Stomach (tissue), 9 donors: Measurements from ENCODE around the gene APOL4. TPM values are rescaled to one million over a fixed set of nuclear protein-coding genes. Genes with fewer than 3 reads are reported as not detected.

Source experiments
- DNase-seq, 2 donors: peaks; one replicate each; pipeline versions ENCODE4 v3.0.0 to v3.0.0-alpha.2; 2013 to 2019
- H3K27ac ChIP-seq, 5 donors: fragments of 200-600 bp in 4 of 5; sonication (generic) in 4 of 5; one replicate each; pipeline ENCODE4 v1.5.1; 2013 to 2019; ENCODE audit warnings: mild to moderate bottlenecking in 1 of 5, moderate library complexity in 1 of 5
- H3K27me3 ChIP-seq, 3 donors: fragments of 200-600 bp; sonication (generic); one replicate each; pipeline ENCODE4 v1.5.1; 2017 to 2019; ENCODE audit warnings: mixed run types in 1 of 3
- H3K36me3 ChIP-seq, 4 donors: fragments of 200-600 bp; sonication (generic); 1 replicate in 3 of 4; 2 replicates in 1 of 4; pipeline ENCODE4 v1.5.1; 2016 to 2019
- H3K4me1 ChIP-seq, 4 donors: fragments of 200-600 bp; sonication (generic); one replicate each; pipeline ENCODE4 v1.5.1; 2016 to 2019
- H3K4me3 ChIP-seq, 4 donors: fragments of 200-600 bp; sonication (generic) in 3 of 4; one replicate each; pipeline ENCODE4 v1.5.1; 2016 to 2019; ENCODE audit warnings: mild to moderate bottlenecking in 1 of 4
- H3K9me3 ChIP-seq, 4 donors: fragments of 200-600 bp; sonication (generic); one replicate each; pipeline ENCODE4 v1.5.1; 2016 to 2019
- EP300 ChIP-seq: sonication (generic); formaldehyde crosslinking; IDR thresholded peaks from one replicate; pipeline ENCODE4 v1.6.1; 2017; ENCODE audit warnings: antibody characterized with exemption
- POLR2A ChIP-seq, 4 donors: fragments of 450-650 bp; IDR thresholded peaks; one replicate each; pipeline ENCODE4 v1.6.1; 2016; ENCODE audit warnings: antibody characterized with exemption in 4 of 4, control low read depth in 2 of 4, mild to moderate bottlenecking in 1 of 4, moderate library complexity in 1 of 4
- POLR2AphosphoS5 ChIP-seq, 3 donors: sonication (generic); formaldehyde crosslinking; IDR thresholded peaks; one replicate each; pipeline ENCODE4 v1.6.1; 2016; ENCODE audit warnings: antibody characterized with exemption in 3 of 3
- WGBS, 5 donors: extraction: QIAGEN DNeasy Blood & Tissue Kit in 3 of 5; methylation state at CpG; one replicate each; pipeline versions ENCODE4 v1.1.5 to v1.1.7; 2013 to 2018; 5-methylcytosine and 5-hydroxymethylcytosine counted together
- intact Hi-C: fragments of 100-400 bp; cut with DNase I; formaldehyde crosslinking; loops from one replicate; pipeline ENCODE4 v1.15.1; 2023; ENCODE audit warnings: low total_unique reads
- polyA plus RNA-seq, 3 donors: library from polyadenylated mRNA; stranded (reverse); fragments of 200-250 nt; gene quantifications; one replicate each; pipeline ENCODE4 v1.2.3, GENCODE V29; 2013
- total RNA-seq, 5 donors: library from RNA; depleted of rRNA; stranded (reverse); fragments of >200 nt; gene quantifications; one replicate each; pipeline versions ENCODE4 v1.1.0 to v1.2.3, GENCODE V29; 2014 to 2016
- TF ChIP-seq, protein P1 (sequence below), 7 experiments: fragments of 450-650 bp in 4 of 7; fragments of 200-600 bp in 3 of 7; sonication (generic) in 3 of 7; IDR thresholded peaks; one replicate each; pipeline ENCODE4 v1.5.1; 2016 to 2019; ENCODE audit warnings: antibody characterized with exemption in 7 of 7, control low read depth in 2 of 7, mild to moderate bottlenecking in 1 of 7
- donor health status: healthy with polysubstance abuse.
- donor health status: Bipolar disorder and iron deficiency.
- donor health status: healthy.

The APOL4 gene
- total and polyA plus RNA-seq, 8 donors, result 1.2 to 13.2 (median 8.9) TPM; not detected in 2

DNA sequence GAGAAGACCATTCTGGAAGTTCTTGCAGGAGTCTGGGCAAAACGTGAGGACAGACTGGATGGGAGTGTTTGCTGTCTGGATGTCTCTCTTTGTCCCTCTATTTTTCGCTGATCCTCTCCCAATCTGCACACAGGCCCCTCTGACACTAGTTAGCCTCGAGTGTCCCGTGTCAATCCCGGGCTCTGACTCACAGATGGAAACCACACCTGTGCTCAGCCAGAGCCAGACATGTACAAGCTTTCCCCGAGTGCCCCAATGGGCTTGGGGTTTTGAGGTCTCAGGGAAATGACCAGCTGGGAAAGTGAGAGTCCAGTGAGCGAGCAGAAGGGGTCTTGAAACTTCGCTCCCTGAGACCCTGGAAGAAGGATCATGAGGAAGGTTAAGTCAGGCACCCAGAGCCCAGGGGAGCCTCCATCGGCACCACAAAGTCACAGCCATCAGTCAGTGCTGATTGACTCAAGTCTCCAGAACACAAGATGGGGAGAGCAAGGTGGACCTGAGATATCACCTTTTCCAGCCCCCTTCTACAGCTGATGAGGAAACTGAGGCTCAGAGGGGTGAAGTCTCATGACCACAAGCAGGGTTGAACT is 23.8 kb upstream of the APOL4 start:
- Histone ChIP-seq H3K36me3 (peaks cover 28 to 60% (median 47%) of the 10 kb centered on the region in 4 donors), H3K9me3 (no peaks in the 10 kb centered on the region), H3K27ac (no peak overlapping the region), H3K4me3 (no peak overlapping the region), H3K4me1 (peaks cover 0 to 12% (median 5%) of the 10 kb centered on the region in 4 donors), H3K27me3 (no peaks in the 10 kb centered on the region)
- WGBS, 5 donors, result 78 to 88% (median 82%) methylated on average over 9 of the region's 9 CpGs
- DNase-seq, result no peak
- intact Hi-C loops, result no loop called here
- TF ChIP-seq POLR2AphosphoS5 (IDR thresholded peaks at IDR 0.05) (no peak), POLR2A (IDR thresholded peaks at IDR 0.05) (no peak), EP300 (no peak)
- TF ChIP-seq, protein P1, sequence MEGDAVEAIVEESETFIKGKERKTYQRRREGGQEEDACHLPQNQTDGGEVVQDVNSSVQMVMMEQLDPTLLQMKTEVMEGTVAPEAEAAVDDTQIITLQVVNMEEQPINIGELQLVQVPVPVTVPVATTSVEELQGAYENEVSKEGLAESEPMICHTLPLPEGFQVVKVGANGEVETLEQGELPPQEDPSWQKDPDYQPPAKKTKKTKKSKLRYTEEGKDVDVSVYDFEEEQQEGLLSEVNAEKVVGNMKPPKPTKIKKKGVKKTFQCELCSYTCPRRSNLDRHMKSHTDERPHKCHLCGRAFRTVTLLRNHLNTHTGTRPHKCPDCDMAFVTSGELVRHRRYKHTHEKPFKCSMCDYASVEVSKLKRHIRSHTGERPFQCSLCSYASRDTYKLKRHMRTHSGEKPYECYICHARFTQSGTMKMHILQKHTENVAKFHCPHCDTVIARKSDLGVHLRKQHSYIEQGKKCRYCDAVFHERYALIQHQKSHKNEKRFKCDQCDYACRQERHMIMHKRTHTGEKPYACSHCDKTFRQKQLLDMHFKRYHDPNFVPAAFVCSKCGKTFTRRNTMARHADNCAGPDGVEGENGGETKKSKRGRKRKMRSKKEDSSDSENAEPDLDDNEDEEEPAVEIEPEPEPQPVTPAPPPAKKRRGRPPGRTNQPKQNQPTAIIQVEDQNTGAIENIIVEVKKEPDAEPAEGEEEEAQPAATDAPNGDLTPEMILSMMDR (IDR thresholded peaks at IDR 0.05), result no peak

- Histone ChIP-seq H3K4me3 (no peak overlapping the region), H3K9me3 (no peaks in the 10 kb centered on the region), H3K36me3 (peaks cover 17 to 48% (median 36%) of the 10 kb centered on the region in 4 donors), H3K27me3 (no peaks in the 10 kb centered on the region), H3K27ac (no peak overlapping the region), H3K4me1 (peaks cover 0 to 14% (median 7%) of the 10 kb centered on the region in 4 donors)
- 72 to 92% (median 82%) methylated on average over 4 of the region's 4 CpGs for WGBS, 5 donors
- DNase-seq, result no peak
- intact Hi-C loops, result no loop called here
- TF ChIP-seq POLR2A (IDR thresholded peaks at IDR 0.05), result no peak
These were observed 22.6 kb upstream of the APOL4 start for GRCh38 chr22:36224245-36224644.

- Histone ChIP-seq H3K4me1 (peaks cover 0 to 14% (median 7%) of the 10 kb centered on the region in 4 donors), H3K27me3 (no peaks in the 10 kb centered on the region), H3K27ac (no peak overlapping the region), H3K36me3 (peaks cover 11 to 41% (median 28%) of the 10 kb centered on the region in 4 donors), H3K4me3 (no peak overlapping the region), H3K9me3 (no peaks in the 10 kb centered on the region)
- no peak for DNase-seq
- TF ChIP-seq EP300 (no peak), POLR2AphosphoS5 (IDR thresholded peaks at IDR 0.05) (no peak), POLR2A (IDR thresholded peaks at IDR 0.05) (no peak)
- TF ChIP-seq, protein P1 (IDR thresholded peaks at IDR 0.05), result no peak
- WGBS, 5 donors, result 75 to 86% (median 77%) methylated on average over 8 of the region's 8 CpGs
- intact Hi-C loops, result no loop called here
These were observed 21.9 kb upstream of the APOL4 start for GRCh38 chr22:36223504-36223903.

GRCh38 chr22:36222887-36223450 is 21.4 kb upstream of the APOL4 start:
- Histone ChIP-seq H3K4me3 (no peak overlapping the region), H3K9me3 (no peaks in the 10 kb centered on the region), H3K36me3 (peaks cover 7 to 35% (median 23%) of the 10 kb centered on the region in 4 donors), H3K4me1 (peaks cover 0 to 14% (median 7%) of the 10 kb centered on the region in 4 donors), H3K27me3 (no peaks in the 10 kb centered on the region), H3K27ac (no peak overlapping the region)
- no peak for TF ChIP-seq POLR2AphosphoS5 (IDR thresholded peaks at IDR 0.05)
- no peak for TF ChIP-seq POLR2A (IDR thresholded peaks at IDR 0.05)
- TF ChIP-seq, protein P1 (IDR thresholded peaks at IDR 0.05), result no peak
- TF ChIP-seq EP300, result no peak
- DNase-seq, result no peak
- WGBS, 5 donors, result 85 to 89% (median 89%) methylated on average over 9 of the region's 9 CpGs
- intact Hi-C loops, result no loop called here
